HG03108 (cell line): Measurements from ENCODE around the gene AP1M1.

ENCODE experiments used
- ATAC-seq: cut with Tn5 transposase; IDR thresholded peaks from one replicate; pipeline ENCODE4 v1.9.1; 2021; ENCODE audit warnings: moderate library complexity; ENCODE audit not compliant: unreplicated experiment

Gene AP1M1

GRCh38 chr19:16207490-16208025, 9.8 kb downstream of the AP1M1 start:
- no peak for ATAC-seq

DNA sequence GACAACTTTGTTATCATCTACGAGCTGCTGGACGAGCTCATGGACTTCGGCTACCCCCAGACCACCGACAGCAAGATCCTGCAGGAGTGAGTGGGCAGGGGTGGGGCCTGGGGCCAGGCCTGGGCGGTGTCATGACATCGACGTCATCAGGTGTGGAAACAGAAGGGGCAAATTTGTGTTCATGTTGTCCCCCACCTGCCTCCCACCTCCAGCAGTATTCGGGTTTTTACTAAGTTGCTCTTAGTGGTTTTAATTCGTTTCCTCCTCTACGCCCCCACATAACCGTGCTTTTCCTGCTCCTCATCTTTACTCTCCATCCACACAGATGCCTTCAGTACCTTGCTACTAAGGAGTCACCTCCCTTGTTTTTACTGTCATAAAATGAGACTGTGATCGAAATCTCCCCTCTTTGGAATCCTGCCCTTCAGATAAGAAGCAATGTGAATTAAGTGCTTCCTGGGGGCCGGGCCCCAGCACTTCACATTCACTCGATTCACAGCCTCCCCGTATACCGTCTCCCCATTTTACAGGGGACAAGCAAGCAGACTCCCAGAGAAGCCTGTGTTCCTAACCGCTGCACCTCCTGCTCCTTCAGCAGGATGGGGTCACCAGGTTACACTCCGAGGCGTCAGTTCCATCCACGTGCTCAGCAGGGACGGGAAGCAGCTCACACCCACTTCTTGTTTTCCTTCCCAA, 10.5 kb downstream of the AP1M1 start:
- no peak for ATAC-seq

- ATAC-seq, result no peak
Observed at GRCh38 chr19:16208847-16209665, 11.3 kb downstream of the AP1M1 start.

DNA sequence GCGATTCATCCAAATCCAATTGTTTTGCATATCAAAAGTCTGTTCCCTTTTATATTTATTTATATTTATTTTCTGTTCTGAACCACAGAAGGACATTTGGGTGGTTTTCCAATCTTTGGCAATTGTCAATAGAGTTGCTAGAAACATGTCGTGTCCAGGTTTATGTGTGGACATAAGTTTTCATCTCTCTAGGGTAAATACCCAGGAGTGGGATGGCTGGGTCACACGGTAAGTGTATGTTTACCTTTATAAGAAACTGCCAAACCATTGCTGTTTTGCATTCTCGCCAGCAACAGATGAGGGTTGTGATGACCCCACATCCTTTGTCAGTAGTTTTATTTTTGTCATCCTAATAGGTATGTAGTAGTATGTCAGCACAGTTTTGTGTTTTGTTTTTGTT, 12.5 kb downstream of the AP1M1 start:
- ATAC-seq, result no peak

DNA sequence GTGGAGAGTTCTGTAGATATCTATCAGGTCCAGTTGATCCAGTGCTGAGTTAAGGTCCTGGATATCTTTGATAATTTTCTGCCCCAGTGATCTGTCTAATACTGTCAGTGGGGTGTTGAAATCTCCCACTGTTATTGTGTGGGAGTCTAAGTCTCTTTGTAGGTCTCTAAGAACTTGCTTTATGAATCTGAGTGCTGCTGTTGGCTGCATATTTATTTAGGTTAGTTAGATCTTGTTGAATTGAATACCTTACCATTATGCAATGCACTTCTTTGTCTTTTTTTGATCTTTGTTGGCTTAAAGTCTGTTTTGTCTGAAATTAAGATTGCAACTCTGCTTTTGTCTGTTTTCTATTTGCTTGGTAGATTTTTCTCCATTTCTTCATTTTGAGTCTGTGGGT, 15.4 kb downstream of the AP1M1 start:
- no peak for ATAC-seq

DNA sequence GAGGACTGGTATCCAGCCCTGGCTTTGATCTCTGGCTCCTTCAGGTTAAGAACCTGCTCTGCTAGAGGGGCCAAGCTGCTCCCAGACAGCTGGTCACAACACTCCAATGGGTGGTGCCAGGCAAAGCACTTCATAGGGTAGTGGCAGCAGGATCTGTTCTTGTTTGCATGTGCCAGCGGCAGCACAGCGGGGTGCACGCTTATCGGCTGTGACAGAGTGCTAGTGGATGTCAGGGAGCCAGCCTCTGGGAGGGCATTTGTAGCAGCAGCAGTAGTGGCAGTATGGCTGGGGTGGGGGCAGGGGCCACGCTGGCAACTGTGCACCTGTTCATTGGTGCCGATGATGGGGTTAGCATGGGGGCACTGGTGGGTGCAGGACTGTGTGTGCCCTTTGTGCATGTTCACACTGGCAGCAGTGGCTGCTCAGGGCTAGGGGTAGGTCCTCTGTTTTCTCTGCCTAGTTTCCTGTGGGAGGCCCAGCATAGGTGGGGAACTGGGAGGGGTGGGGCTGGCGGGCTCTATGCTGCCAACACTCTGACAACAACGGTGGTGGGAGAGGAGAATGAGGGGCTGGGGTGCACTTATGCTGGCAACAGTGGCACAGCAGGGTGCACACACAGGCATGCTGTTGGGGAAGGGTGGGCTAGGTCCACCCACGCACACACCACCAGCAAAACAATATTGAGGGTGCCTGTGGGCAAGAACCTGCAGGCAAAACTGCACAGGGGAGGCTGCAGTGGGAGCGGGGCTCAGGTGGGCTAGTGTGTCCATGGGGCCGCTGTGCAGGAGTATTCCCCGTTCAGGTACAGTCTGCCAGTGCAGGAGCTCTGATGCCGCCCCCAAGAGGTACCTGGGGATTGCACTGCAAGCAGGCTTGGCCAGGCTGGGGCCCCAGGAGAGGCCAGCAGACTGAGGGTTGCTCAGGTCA, 19.3 kb downstream of the AP1M1 start:
- ATAC-seq, result no peak

DNA sequence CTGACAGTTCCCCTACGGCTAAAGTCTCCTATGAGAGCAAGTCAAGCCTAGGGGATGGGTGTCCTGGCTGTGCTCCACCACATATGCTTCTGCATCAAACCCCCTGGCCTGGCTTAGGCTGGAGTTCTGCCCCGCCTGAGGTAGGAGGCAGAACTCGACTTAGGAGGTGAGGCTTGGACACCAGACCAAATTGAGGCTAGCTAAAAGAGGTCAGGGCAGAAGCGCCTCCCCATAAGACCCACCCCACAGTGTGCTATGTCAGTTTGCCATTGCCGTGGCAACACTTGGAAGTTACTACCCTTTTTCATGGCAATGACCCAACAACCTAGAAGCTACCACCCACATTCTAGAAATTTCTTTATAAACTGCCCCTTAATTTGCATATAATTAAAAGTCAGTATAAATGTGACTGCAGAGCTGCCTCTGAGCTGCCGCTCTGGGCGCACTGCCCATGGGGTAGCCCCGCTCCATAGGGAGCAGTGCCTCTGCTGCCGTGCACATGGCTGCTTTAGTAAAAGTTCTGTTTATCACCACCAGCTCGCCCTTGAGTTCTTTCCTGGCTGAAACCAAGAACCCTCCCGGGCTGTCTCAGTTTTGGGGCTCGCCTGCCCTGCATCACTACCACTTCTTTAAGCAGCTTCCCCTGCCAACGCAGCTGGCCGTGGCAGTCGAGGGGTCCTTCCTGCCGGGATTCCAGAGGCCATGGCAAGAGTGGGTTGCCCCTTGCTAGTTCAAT, 20.2 kb downstream of the AP1M1 start:
- ATAC-seq, result no peak

GRCh38 chr19:16218851-16219250, 21.1 kb downstream of the AP1M1 start:
- no peak for ATAC-seq

DNA sequence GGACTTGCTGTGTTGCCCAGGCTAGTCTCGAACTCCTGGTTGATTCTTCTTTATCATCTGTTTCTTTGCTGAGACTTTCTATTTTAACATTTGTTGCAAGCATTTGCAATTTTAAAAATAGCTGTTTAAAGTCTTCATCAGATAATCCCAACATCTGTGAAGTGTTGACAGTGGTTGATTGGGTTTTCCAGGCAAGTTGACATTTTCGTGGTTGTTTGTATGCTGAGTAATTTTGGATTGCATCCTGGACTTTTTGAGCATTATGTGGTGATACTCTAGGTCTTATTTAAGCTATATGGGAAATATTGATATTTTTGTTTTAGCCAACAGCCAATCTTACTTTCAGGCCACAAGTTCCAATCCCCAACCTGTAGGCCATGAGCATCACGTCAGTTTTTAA, 25.1 kb downstream of the AP1M1 start:
- ATAC-seq, result no peak

DNA sequence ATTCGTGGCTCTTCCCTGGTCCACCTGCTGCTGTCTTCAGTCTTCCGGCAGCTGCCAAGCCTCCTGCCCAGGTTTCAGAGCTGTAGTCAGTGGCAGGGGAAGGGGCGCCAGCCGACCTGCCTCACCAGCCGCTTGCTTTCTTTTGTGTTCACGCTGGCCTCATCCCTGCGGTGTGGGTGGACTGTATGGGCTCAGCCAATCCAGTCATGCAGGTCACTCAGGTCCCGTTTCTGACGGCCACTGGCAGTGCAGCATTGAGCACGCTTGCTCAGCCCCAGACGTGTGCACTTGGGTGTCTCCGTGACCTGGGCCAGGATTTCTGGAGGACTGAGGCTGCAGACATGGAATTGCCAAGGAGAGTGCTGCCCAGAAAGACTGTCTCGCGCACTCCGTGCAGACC, 26.0 kb downstream of the AP1M1 start:
- no peak for ATAC-seq

DNA sequence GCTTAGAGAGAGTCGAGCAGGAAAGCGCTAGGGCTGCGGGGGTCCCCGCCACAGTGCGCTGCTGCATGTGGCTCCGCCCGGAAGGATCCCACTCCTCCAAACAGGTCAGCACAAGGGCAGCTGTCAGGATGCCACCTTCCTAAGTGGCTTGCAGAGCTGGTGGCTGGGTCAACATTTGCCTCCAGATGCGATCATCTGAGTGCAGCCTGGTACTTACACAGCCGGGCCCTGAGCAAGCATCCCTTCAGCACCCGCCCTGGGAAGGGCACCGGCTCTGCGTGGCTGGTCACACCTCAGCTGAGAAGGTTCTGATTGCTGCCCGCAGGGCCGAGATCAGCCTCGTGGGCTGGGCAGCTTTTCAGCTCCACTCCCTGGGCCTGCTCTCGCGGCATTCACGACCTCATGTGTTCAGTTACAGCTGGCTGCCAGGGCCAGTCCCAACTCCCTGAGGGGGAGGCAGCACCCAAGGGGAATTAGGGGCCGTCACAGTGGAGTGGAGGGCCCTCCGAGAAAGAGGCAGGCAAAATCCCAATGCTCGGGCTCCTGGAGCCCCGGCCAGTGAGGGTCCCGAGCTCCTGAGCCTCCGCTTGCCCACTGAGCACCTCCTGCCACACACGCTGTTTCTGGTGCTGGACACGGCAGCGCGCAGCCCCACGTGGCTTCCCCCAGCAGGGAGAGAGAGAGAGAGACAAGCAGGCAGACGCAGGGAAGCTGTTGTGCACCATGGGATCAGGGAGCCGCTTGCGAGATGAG, 26.8 kb downstream of the AP1M1 start:
- no peak for ATAC-seq

DNA sequence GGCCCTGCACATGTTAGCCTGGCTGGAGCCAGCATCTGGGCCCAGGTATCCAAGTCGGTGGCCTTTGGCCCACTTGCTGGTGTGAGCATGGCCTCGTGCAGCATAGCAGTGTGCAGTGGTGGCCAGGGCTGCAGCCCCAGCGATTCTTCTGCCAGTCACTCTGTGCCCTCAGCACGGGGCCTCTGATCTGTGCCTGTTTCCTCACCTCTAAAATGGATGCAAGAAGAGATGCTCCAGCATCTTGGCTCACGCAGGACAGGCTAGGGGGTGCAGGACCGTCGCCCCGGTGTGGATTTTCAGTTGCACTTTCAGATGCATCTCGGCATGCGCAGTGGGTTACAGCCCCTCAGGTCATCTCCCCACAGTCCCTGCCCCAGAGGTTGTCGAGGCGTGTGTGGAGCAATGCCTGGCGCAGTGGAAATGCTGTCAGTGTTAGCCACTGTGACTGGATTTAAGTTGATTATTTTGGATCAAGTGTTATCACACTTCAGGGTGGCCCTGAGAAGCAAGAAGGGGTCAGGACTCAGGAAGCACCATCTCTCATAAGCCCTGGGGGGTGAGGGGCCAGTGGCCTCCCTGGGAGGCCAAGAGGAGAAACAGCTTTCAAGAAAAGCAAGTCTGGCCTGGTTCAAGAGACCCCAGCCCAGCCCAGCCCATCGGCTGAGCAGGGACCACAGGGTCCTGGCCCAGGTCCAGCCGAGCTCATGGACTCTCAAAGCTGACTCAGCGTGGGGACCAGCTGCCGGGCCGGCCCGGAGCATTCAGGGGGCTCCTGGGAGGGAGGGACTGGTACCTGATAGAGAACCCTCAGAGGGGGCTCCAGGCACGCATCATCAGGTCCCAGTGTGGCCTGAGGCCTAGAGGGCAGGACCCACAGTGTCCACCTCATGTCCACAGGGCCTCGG, 27.8 kb downstream of the AP1M1 start:
- ATAC-seq, result no peak

- no peak for ATAC-seq
Observed at GRCh38 chr19:16226184-16226591, 28.5 kb downstream of the AP1M1 start.

- ATAC-seq, result no peak
Observed at GRCh38 chr19:16226878-16227836, 29.4 kb downstream of the AP1M1 start.

DNA sequence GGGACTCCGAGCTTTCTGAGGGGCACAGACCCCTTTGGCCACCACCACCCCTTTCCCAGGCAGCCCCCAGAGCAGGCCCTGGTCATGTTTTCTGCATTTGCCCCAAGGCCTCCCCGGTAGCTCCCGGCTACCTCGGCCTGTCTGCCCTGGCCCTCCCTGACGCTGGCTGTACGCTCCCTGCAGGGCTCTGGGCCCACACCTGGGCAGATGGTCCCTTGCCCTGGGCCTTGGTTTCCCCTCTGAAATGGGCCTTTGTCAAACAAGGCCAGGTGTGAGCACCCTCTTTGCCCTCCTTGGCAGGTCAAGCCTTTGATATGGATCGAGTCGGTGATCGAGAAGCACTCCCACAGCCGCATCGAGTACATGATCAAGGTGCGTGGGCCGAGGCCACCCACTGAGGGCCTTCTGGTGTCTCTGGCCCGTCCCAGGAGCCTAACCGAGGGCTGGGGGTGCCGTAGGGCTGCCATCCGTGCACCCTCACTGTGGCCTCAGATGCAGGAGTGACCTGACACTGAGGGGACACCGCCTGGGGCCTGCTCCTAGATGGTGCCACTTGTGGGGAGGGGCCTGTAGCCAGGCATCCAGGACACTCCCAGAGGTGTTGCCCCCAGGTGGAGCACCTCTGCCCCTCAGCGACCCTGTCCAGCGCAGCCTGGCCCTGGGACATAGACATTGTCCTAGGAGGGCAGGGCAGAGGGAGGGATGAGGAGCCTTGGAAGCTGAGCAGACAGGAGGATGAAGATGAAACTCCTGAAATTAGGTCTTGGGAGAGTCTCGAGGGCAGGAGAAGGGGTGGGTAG, 30.3 kb downstream of the AP1M1 start:
- no peak for ATAC-seq

DNA sequence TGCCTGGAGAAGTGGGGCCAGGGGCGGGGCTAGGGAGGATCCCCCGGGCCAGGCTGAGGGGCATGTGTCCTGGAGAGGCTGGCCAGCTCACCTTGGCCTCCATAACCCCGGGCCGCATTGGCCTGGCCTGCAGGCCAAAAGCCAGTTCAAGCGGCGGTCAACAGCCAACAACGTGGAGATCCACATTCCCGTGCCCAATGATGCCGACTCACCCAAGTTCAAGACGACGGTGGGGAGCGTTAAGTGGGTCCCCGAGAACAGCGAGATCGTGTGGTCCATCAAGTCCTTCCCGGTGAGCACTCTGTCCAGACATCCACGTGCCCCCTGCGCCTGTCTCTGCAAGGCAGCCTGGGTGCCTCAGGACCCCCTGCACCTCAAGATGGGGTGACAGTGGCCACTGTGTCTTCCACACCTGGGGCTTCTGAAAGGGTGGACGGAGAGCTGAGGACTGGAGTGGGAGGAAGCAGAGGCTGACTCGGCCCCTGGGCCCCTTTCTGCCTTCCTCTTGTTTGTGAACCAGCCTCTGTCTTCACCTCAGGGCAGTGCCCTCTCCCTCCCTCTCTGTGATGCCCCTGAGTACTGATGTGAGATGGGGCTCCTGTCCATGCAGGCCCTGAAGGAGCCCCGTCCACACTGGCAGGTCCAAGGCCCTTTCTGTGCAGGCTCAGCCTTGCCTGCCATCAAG, 31.1 kb downstream of the AP1M1 start:
- ATAC-seq, result no peak
